CD14-positive monocyte (primary cell): ENCODE measurements around the gene TMEM161B. TPM values are rescaled to one million over a fixed set of nuclear protein-coding genes. Genes with fewer than 3 reads are reported as not detected.

Experiments
- DNase-seq, 3 donors: peaks; one replicate each; pipeline ENCODE4 v3.0.0-alpha.2; 2011 to 2022
- H2AFZ ChIP-seq: 2 replicates; pipeline ENCODE4 v1.6.0; 2012; ENCODE audit warnings: mild to moderate bottlenecking, low read depth, low read length, inconsistent platforms; ENCODE audit not compliant: insufficient read depth, poor library complexity, severe bottlenecking
- H3K27ac ChIP-seq, 2 donors: 1 replicate in 1 of 2; 2 replicates in 1 of 2; pipeline ENCODE4 v1.5.1; 2012 to 2013; ENCODE audit warnings: low read length in 2 of 2, control low read depth in 1 of 2, inconsistent platforms in 1 of 2, low read depth in 1 of 2, mild to moderate bottlenecking in 1 of 2
- H3K27me3 ChIP-seq, 2 donors: one replicate each; pipeline versions ENCODE4 v1.6.0 to v1.6.1; 2011 to 2013; ENCODE audit warnings: low read length in 2 of 2; ENCODE audit not compliant: control insufficient read depth in 2 of 2, insufficient read depth in 2 of 2
- H3K36me3 ChIP-seq, 2 donors: replicated peaks in 1 of 2; 1 replicate in 1 of 2; 2 replicates in 1 of 2; pipeline versions ENCODE4 v1.5.1 to v1.6.1; 2012 to 2013; ENCODE audit warnings: low read length in 2 of 2, control low read depth in 1 of 2, inconsistent platforms in 1 of 2, mild to moderate bottlenecking in 1 of 2; ENCODE audit not compliant: insufficient read depth in 2 of 2, control insufficient read depth in 1 of 2
- H3K4me1 ChIP-seq, 2 donors: 1 replicate in 1 of 2; 2 replicates in 1 of 2; pipeline versions ENCODE4 v1.5.1 to v1.6.1; 2012 to 2013; ENCODE audit warnings: low read length in 2 of 2, control low read depth in 1 of 2, inconsistent platforms in 1 of 2, mild to moderate bottlenecking in 1 of 2, moderate library complexity in 1 of 2; ENCODE audit not compliant: insufficient read depth in 2 of 2, control insufficient read depth in 1 of 2
- H3K4me2 ChIP-seq: replicated peaks from 2 replicates; pipeline ENCODE3; 2012; ENCODE audit warnings: low read length, moderate library complexity, mild to moderate bottlenecking; ENCODE audit not compliant: poor library complexity, severe bottlenecking; ENCODE audit errors: extremely low read depth
- H3K4me3 ChIP-seq, 3 experiments: fragments of 200-600 bp in 1 of 3; sonication (generic) in 1 of 3; replicated peaks in 1 of 3; 1 replicate in 2 of 3; 2 replicates in 1 of 3; pipeline ENCODE4 v1.5.1; 2011 to 2013; ENCODE audit warnings: low read length in 3 of 3, mild to moderate bottlenecking in 3 of 3, control low read depth in 2 of 3, low read depth in 2 of 3, inconsistent platforms in 1 of 3, moderate library complexity in 1 of 3
- H3K79me2 ChIP-seq: 2 replicates; pipeline ENCODE4 v1.6.0; 2012; ENCODE audit warnings: mild to moderate bottlenecking, control low read depth, inconsistent platforms, low read length, moderate library complexity; ENCODE audit not compliant: insufficient read depth
- H3K9ac ChIP-seq: 2 replicates; pipeline ENCODE4 v1.6.0; 2017; ENCODE audit warnings: low read length, mild to moderate bottlenecking; ENCODE audit not compliant: insufficient read depth, poor library complexity, severe bottlenecking
- H3K9me3 ChIP-seq, 2 donors: replicated peaks in 1 of 2; 1 replicate in 1 of 2; 2 replicates in 1 of 2; pipeline versions ENCODE4 v1.5.1 to v1.6.1; 2012 to 2013; ENCODE audit warnings: low read length in 2 of 2, control low read depth in 1 of 2; ENCODE audit not compliant: control insufficient read depth in 1 of 2, insufficient read depth in 1 of 2
- H4K20me1 ChIP-seq: 2 replicates; pipeline ENCODE4 v1.6.0; 2012; ENCODE audit warnings: mild to moderate bottlenecking, low read length, control low read depth, moderate library complexity; ENCODE audit not compliant: insufficient read depth
- H3K27ac Mint-ChIP-seq, 7 donors: one replicate each; pipeline ENCODE4 v1.8.0; 2020; ENCODE audit warnings: mild to moderate bottlenecking in 7 of 7, mixed read lengths in 7 of 7, moderate library complexity in 6 of 7, inconsistent platforms in 2 of 7
- H3K27me3 Mint-ChIP-seq, 3 donors: one replicate each; pipeline ENCODE4 v1.8.0; 2021 to 2022; ENCODE audit warnings: low read depth in 3 of 3, mild to moderate bottlenecking in 3 of 3, mixed read lengths in 3 of 3, moderate library complexity in 3 of 3, inconsistent platforms in 1 of 3
- H3K36me3 Mint-ChIP-seq, 2 donors: one replicate each; pipeline ENCODE4 v1.8.0; 2020; ENCODE audit warnings: mixed read lengths in 2 of 2, inconsistent platforms in 1 of 2, mild to moderate bottlenecking in 1 of 2
- H3K4me1 Mint-ChIP-seq: one replicate; pipeline ENCODE4 v1.8.0; 2020; ENCODE audit warnings: mild to moderate bottlenecking, mixed read lengths
- H3K4me3 Mint-ChIP-seq, 2 donors: one replicate each; pipeline ENCODE4 v1.8.0; 2020; ENCODE audit warnings: mild to moderate bottlenecking in 2 of 2, mixed read lengths in 2 of 2, moderate library complexity in 1 of 2
- H3K9me3 Mint-ChIP-seq, 7 donors: one replicate each; pipeline ENCODE4 v1.8.0; 2020 to 2022; ENCODE audit warnings: mixed read lengths in 7 of 7, mild to moderate bottlenecking in 6 of 7, moderate library complexity in 6 of 7, inconsistent platforms in 2 of 7
- WGBS: methylation state at CpG from one replicate; pipeline ENCODE4 v1.1.5; 2013; ENCODE audit warnings: missing lambda C conversion rate; ENCODE audit not compliant: insufficient coverage; 5-methylcytosine and 5-hydroxymethylcytosine counted together
- intact Hi-C, 2 donors: fragments of 100-400 bp; cut with micrococcal nuclease; formaldehyde crosslinking; loops; one replicate each; pipeline versions ENCODE4 v1.15.0 to v1.15.1; 2023
- polyA plus RNA-seq, 3 donors: library from polyadenylated mRNA; depleted of rRNA in 1 of 3; unstranded in 2 of 3; stranded (reverse) in 1 of 3; fragments of 300-500 nt in 2 of 3; fragments of >200 nt in 1 of 3; fragmentation: Illumina TruSeq in 2 of 3; gene quantifications; 1 replicate in 2 of 3; 2 replicates in 1 of 3; pipeline ENCODE4 v1.2.3, GENCODE V29; 2012 to 2021
- TF ChIP-seq, protein P1 (sequence below): fragments of 200-600 bp; IDR thresholded peaks from one replicate; pipeline ENCODE4 v1.8.0; 2022; ENCODE audit warnings: antibody characterized with exemption, mild to moderate bottlenecking

TMEM161B gene
- polyA plus RNA-seq, 3 donors, result 4.4 to 9.4 (median 5.0) TPM

DNA sequence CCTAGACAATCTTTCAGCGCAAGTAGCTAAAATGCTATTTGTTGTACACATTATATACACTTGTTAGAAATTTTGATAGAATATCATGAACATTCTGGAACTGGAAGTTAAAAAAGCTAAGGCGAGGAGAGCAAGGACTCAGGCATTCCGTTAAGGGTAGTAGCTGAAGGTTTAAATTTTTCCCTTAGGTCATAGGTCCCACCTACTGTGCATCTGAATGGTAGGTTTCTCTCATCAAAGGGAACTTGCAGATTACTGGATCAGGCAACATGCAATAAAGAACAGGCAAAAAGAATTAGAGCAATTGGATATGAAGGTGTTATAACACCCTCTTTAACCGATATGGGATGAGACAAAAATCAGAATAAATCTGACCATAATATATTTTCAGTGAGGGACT, 32.8 kb downstream of the TMEM161B start:
- WGBS, result no CpG with 5 or more reads among the region's 4 CpGs
- Mint-ChIP-seq H3K27ac (no peak overlapping the region), H3K4me1 (no peaks in the 10 kb centered on the region), H3K9me3 (peaks cover 0 to 2% (median 0%) of the 10 kb centered on the region in 7 donors), H3K4me3 (no peak overlapping the region), H3K36me3 (peaks cover 40 to 44% of the 10 kb centered on the region in 2 donors), H3K27me3 (no peaks in the 10 kb centered on the region)
- TF ChIP-seq, protein P1, sequence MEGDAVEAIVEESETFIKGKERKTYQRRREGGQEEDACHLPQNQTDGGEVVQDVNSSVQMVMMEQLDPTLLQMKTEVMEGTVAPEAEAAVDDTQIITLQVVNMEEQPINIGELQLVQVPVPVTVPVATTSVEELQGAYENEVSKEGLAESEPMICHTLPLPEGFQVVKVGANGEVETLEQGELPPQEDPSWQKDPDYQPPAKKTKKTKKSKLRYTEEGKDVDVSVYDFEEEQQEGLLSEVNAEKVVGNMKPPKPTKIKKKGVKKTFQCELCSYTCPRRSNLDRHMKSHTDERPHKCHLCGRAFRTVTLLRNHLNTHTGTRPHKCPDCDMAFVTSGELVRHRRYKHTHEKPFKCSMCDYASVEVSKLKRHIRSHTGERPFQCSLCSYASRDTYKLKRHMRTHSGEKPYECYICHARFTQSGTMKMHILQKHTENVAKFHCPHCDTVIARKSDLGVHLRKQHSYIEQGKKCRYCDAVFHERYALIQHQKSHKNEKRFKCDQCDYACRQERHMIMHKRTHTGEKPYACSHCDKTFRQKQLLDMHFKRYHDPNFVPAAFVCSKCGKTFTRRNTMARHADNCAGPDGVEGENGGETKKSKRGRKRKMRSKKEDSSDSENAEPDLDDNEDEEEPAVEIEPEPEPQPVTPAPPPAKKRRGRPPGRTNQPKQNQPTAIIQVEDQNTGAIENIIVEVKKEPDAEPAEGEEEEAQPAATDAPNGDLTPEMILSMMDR, result no peak
- H3K9me3 ChIP-seq, result no peaks in the 10 kb centered on the region
- H3K79me2 ChIP-seq, result no peaks in the 10 kb centered on the region
- no peak overlapping the region for H3K27ac ChIP-seq
- H3K4me2 ChIP-seq, result no peak overlapping the region
- DNase-seq, result no peak
- no peak overlapping the region for H3K9ac ChIP-seq
- peaks cover 5% of the 10 kb centered on the region for H4K20me1 ChIP-seq
- H3K27me3 ChIP-seq, result no peaks in the 10 kb centered on the region
- H3K36me3 ChIP-seq, result peaks cover 13 to 28% of the 10 kb centered on the region in 2 donors
- intact Hi-C loops, result no loop called here
- H3K4me3 ChIP-seq, result no peak overlapping the region
- no peak overlapping the region for H2AFZ ChIP-seq
- H3K4me1 ChIP-seq, result no peaks in the 10 kb centered on the region

DNA sequence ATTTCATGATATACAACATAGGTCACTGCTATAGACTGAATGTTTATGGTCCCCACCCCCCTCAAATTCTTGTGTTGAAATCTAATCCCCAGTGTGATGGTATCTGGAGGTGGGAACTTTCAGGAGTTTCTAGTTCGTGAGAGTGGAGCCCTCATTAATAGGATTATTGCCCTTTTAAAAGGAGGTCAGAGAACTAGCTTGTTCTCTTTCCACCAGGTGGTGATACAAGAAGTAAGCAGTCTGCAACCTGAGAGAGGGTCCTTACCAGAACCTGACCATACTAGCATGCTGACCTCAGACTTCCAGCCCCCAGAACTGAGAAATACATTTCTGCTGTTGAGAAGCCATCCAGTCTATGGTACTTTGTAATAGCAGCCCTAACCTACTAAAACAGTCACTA, 33.3 kb downstream of the TMEM161B start:
- H3K4me2 ChIP-seq, result no peak overlapping the region
- H3K79me2 ChIP-seq, result no peaks in the 10 kb centered on the region
- H3K9ac ChIP-seq, result no peak overlapping the region
- Mint-ChIP-seq H3K4me1 (no peaks in the 10 kb centered on the region), H3K4me3 (no peak overlapping the region), H3K27ac (no peak overlapping the region), H3K9me3 (peaks cover 0 to 2% (median 0%) of the 10 kb centered on the region in 7 donors), H3K36me3 (peaks cover 44 to 48% of the 10 kb centered on the region in 2 donors), H3K27me3 (no peaks in the 10 kb centered on the region)
- no peak overlapping the region for H3K27ac ChIP-seq
- intact Hi-C loops, result no loop called here
- H3K9me3 ChIP-seq, result no peaks in the 10 kb centered on the region
- peaks cover 13 to 28% of the 10 kb centered on the region in 2 donors for H3K36me3 ChIP-seq
- DNase-seq, result no peak
- no CpG with 5 or more reads among the region's 1 CpG for WGBS
- no peaks in the 10 kb centered on the region for H3K4me1 ChIP-seq
- peaks cover 4% of the 10 kb centered on the region for H4K20me1 ChIP-seq
- TF ChIP-seq, protein P1, result no peak
- no peaks in the 10 kb centered on the region for H3K27me3 ChIP-seq
- no peak overlapping the region for H2AFZ ChIP-seq
- H3K4me3 ChIP-seq, result no peak overlapping the region
